ENCODE measurements around the gene CPNE5.

DNA sequence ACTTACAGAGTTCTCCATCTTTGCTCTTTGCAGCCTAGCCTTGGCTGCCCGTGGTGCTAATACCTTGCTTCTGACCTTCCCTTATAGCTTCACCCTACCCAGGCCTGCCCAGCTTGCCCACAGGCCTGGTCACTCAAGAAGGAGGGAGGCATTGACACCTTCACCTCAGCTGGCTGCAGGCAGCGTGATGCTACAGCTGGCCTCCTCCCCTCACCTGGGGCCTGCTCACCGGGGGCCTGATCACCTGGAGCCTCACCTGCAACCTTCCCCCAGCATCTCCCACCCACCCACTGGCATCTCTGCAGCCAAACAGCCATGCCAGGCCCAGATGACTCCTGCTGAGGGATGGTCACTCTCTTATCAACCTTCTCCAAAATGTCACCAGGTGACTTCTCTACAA is 40.4 kb downstream of the CPNE5 start:
- TF ChIP-seq, protein P1, sequence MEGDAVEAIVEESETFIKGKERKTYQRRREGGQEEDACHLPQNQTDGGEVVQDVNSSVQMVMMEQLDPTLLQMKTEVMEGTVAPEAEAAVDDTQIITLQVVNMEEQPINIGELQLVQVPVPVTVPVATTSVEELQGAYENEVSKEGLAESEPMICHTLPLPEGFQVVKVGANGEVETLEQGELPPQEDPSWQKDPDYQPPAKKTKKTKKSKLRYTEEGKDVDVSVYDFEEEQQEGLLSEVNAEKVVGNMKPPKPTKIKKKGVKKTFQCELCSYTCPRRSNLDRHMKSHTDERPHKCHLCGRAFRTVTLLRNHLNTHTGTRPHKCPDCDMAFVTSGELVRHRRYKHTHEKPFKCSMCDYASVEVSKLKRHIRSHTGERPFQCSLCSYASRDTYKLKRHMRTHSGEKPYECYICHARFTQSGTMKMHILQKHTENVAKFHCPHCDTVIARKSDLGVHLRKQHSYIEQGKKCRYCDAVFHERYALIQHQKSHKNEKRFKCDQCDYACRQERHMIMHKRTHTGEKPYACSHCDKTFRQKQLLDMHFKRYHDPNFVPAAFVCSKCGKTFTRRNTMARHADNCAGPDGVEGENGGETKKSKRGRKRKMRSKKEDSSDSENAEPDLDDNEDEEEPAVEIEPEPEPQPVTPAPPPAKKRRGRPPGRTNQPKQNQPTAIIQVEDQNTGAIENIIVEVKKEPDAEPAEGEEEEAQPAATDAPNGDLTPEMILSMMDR (optimal IDR thresholded peaks at IDR 0.05 in 1 of 3, IDR thresholded peaks at IDR 0.05 in 1 of 3, conservative IDR thresholded peaks at IDR 0.05 in 1 of 3; ENCODE audit: extremely low read depth in 1 of 3, insufficient read depth in 2 of 3, low read length in 3 of 3) = no peak
- no peak for TF ChIP-seq EZH2 (IDR thresholded peaks at IDR 0.05; ENCODE audit: low read length)

Data from keratinocyte (primary cell).